Measurements from ENCODE around the gene MYEF2. TPM values are rescaled to one million over a fixed set of nuclear protein-coding genes. Genes with fewer than 3 reads are reported as not detected.

Gene MYEF2
- total RNA-seq (10 to 100 TPM; 10.2 to 17.5 (median 13.3) TPM), polyA plus RNA-seq (7.2 TPM)
- long read RNA-seq, donor 1, partial matches to known transcripts, result 1 of 15 reads
- long read RNA-seq, donor 1, other reads (novel, unspliced or antisense), result 14 of 15 reads
- long read RNA-seq, donor 2, full-length matches to known transcripts, result 1 of 7 reads
- long read RNA-seq, donor 2, partial matches to known transcripts, result 0 of 7 reads
- long read RNA-seq, donor 2, other reads (novel, unspliced or antisense), result 6 of 7 reads
- long read RNA-seq, donor 3, partial matches to known transcripts, result 2 of 15 reads
- long read RNA-seq, donor 3, other reads (novel, unspliced or antisense), result 13 of 15 reads
- long read RNA-seq, donor 4, partial matches to known transcripts, result 0 of 9 reads
- long read RNA-seq, donor 4, other reads (novel, unspliced or antisense), result 9 of 9 reads

GRCh38 chr15:48177766-48178647, at the start of gene MYEF2:
Gene MYEF2, minus strand, starts transcription at chr15:48178295. Its CDS starts 58 bp downstream, at chr15:48178237.
- Histone ChIP-seq H3K27me3 (ENCODE audit: control insufficient read depth, insufficient read depth) (no peaks in the 10 kb centered on the region), H3K9me3 (ENCODE audit: control insufficient read depth, low read length) (no peaks in the 10 kb centered on the region), H3K27ac (ENCODE audit: low read length) (peak within 1 kb of the TSS; percentile 19), H3K4me3 (ENCODE audit: low read length) (peak within 1 kb of the TSS; percentile 89), H3K4me1 (ENCODE audit: control insufficient read depth, insufficient read depth, low read length) (no peaks in the 10 kb centered on the region)
- peak; percentile 91 to 93 for ATAC-seq
- DNase-seq, result peak; percentile 74 to 87 (median 84)
- intact Hi-C loops (cut with DNase I), result no loop called here
- 2% methylated on average over 71 of the region's 71 CpGs for WGBS

- DNase-seq (no peak), ATAC-seq (no peak)
- no peaks in the 10 kb centered on the region for H3K27me3 ChIP-seq (ENCODE audit: control insufficient read depth, insufficient read depth)
- H3K4me1 ChIP-seq (ENCODE audit: control insufficient read depth, insufficient read depth, low read length), result no peaks in the 10 kb centered on the region
- 86% methylated on average over 3 of the region's 3 CpGs for WGBS
- H3K27ac ChIP-seq (ENCODE audit: low read length), result no peak overlapping the region
- H3K9me3 ChIP-seq (ENCODE audit: control insufficient read depth, low read length), result no peaks in the 10 kb centered on the region
- no peak overlapping the region for H3K4me3 ChIP-seq (ENCODE audit: low read length)
- intact Hi-C loops (cut with DNase I), result no loop called here
Measured at GRCh38 chr15:48225771-48226170, 47.7 kb upstream of the MYEF2 start.

GRCh38 chr15:48222627-48223026, 44.5 kb upstream of the MYEF2 start:
- no peaks in the 10 kb centered on the region for H3K9me3 ChIP-seq (ENCODE audit: control insufficient read depth, low read length)
- H3K4me1 ChIP-seq (ENCODE audit: control insufficient read depth, insufficient read depth, low read length), result no peaks in the 10 kb centered on the region
- 40% methylated on average over 1 of the region's 1 CpG for WGBS
- DNase-seq (no peak), ATAC-seq (no peak)
- intact Hi-C loops (cut with DNase I), result no loop called here
- no peaks in the 10 kb centered on the region for H3K27me3 ChIP-seq (ENCODE audit: control insufficient read depth, insufficient read depth)
- H3K27ac ChIP-seq (ENCODE audit: low read length), result no peak overlapping the region
- no peak overlapping the region for H3K4me3 ChIP-seq (ENCODE audit: low read length)

GRCh38 chr15:48221885-48222284, 43.8 kb upstream of the MYEF2 start:
- Histone ChIP-seq H3K27ac (ENCODE audit: low read length) (no peak overlapping the region), H3K9me3 (ENCODE audit: control insufficient read depth, low read length) (no peaks in the 10 kb centered on the region), H3K4me3 (ENCODE audit: low read length) (no peak overlapping the region), H3K27me3 (ENCODE audit: control insufficient read depth, insufficient read depth) (no peaks in the 10 kb centered on the region), H3K4me1 (ENCODE audit: control insufficient read depth, insufficient read depth, low read length) (no peaks in the 10 kb centered on the region)
- WGBS, result 75% methylated on average over 4 of the region's 4 CpGs
- DNase-seq (no peak), ATAC-seq (no peak)
- intact Hi-C loops (cut with DNase I), result no loop called here

- Histone ChIP-seq H3K4me3 (ENCODE audit: low read length) (no peak overlapping the region), H3K27ac (ENCODE audit: low read length) (no peak overlapping the region), H3K27me3 (ENCODE audit: control insufficient read depth, insufficient read depth) (no peaks in the 10 kb centered on the region), H3K9me3 (ENCODE audit: control insufficient read depth, low read length) (no peaks in the 10 kb centered on the region), H3K4me1 (ENCODE audit: control insufficient read depth, insufficient read depth, low read length) (no peaks in the 10 kb centered on the region)
- WGBS, result 47% methylated on average over 1 of the region's 1 CpG
- ATAC-seq (no peak), DNase-seq (no peak)
- intact Hi-C loops (cut with DNase I), result no loop called here
Measured at GRCh38 chr15:48221261-48221660, 43.2 kb upstream of the MYEF2 start.

- Histone ChIP-seq H3K27me3 (ENCODE audit: control insufficient read depth, insufficient read depth) (no peaks in the 10 kb centered on the region), H3K27ac (ENCODE audit: low read length) (no peak within 1 kb of the TSS), H3K4me3 (ENCODE audit: low read length) (no peak within 1 kb of the TSS), H3K4me1 (ENCODE audit: control insufficient read depth, insufficient read depth, low read length) (no peaks in the 10 kb centered on the region), H3K9me3 (ENCODE audit: control insufficient read depth, low read length) (no peaks in the 10 kb centered on the region)
- intact Hi-C loops (cut with DNase I), result no loop called here
- ATAC-seq (no peak), DNase-seq (no peak)
- WGBS, result 89% methylated on average over 1 of the region's 1 CpG
Measured at GRCh38 chr15:48205981-48206380, 27.9 kb upstream of the MYEF2 start, which contains the start of gene SLC12A1. Gene SLC12A1, plus strand, starts transcription at chr15:48206302. Its CDS starts 1,418 bp downstream, at chr15:48207720.

GRCh38 chr15:48202068-48202467, 24.0 kb upstream of the MYEF2 start:
- Histone ChIP-seq H3K9me3 (ENCODE audit: control insufficient read depth, low read length) (no peaks in the 10 kb centered on the region), H3K27me3 (ENCODE audit: control insufficient read depth, insufficient read depth) (no peaks in the 10 kb centered on the region), H3K4me1 (ENCODE audit: control insufficient read depth, insufficient read depth, low read length) (no peaks in the 10 kb centered on the region), H3K27ac (ENCODE audit: low read length) (no peak overlapping the region), H3K4me3 (ENCODE audit: low read length) (no peak overlapping the region)
- ATAC-seq (no peak), DNase-seq (no peak)
- intact Hi-C loops (cut with DNase I), result loop anchor here in 1 of 4 donors (5.0 kb wide), 1 partner anchor 810 kb away; no protein-coding TSS in a partner anchor
- WGBS, result 61% methylated on average over 1 of the region's 1 CpG

- intact Hi-C loops (cut with DNase I), result no loop called here
- H3K4me3 ChIP-seq (ENCODE audit: low read length), result no peak within 1 kb of the TSS
Measured at GRCh38 chr15:48191574-48192225, 13.6 kb upstream of the MYEF2 start, which contains the start of gene CTXN2. Gene CTXN2, plus strand, starts transcription at chr15:48191665. Its CDS starts 9,636 bp downstream, at chr15:48201301.

GRCh38 chr15:48190932-48191573, 13.0 kb upstream of the MYEF2 start:
- Histone ChIP-seq H3K27ac (ENCODE audit: low read length) (no peak overlapping the region), H3K9me3 (ENCODE audit: control insufficient read depth, low read length) (no peaks in the 10 kb centered on the region), H3K27me3 (ENCODE audit: control insufficient read depth, insufficient read depth) (no peaks in the 10 kb centered on the region), H3K4me1 (ENCODE audit: control insufficient read depth, insufficient read depth, low read length) (no peaks in the 10 kb centered on the region), H3K4me3 (ENCODE audit: low read length) (no peak overlapping the region)
- ATAC-seq, result no peak
- peak; percentile 63 to 84 (median 83) for DNase-seq
- intact Hi-C loops (cut with DNase I), result no loop called here
- 7% methylated on average over 15 of the region's 15 CpGs for WGBS

More at GRCh38 chr15:48191574-48192225, 13.6 kb upstream of the MYEF2 start, which contains the start of gene CTXN2:
- ATAC-seq, result no peak
- Histone ChIP-seq H3K27ac (ENCODE audit: low read length) (no peak within 1 kb of the TSS), H3K27me3 (ENCODE audit: control insufficient read depth, insufficient read depth) (no peaks in the 10 kb centered on the region), H3K4me1 (ENCODE audit: control insufficient read depth, insufficient read depth, low read length) (no peaks in the 10 kb centered on the region), H3K9me3 (ENCODE audit: control insufficient read depth, low read length) (no peaks in the 10 kb centered on the region)
- no peak for DNase-seq
- 8% methylated on average over 31 of the region's 31 CpGs for WGBS

- no peak for ATAC-seq
- WGBS, result 92% methylated on average over 3 of the region's 3 CpGs
- no peaks in the 10 kb centered on the region for H3K4me1 ChIP-seq (ENCODE audit: control insufficient read depth, insufficient read depth, low read length)
Measured at GRCh38 chr15:48186271-48186670, 8.2 kb upstream of the MYEF2 start.

More at GRCh38 chr15:48186271-48186670, 8.2 kb upstream of the MYEF2 start:
- no peak for DNase-seq
- intact Hi-C loops (cut with DNase I), result no loop called here
- Histone ChIP-seq H3K27ac (ENCODE audit: low read length) (no peak overlapping the region), H3K4me3 (ENCODE audit: low read length) (no peak overlapping the region), H3K9me3 (ENCODE audit: control insufficient read depth, low read length) (no peaks in the 10 kb centered on the region), H3K27me3 (ENCODE audit: control insufficient read depth, insufficient read depth) (no peaks in the 10 kb centered on the region)
